ENCODE data around the gene SLC25A43. TPM values are rescaled to one million over a fixed set of nuclear protein-coding genes. Genes with fewer than 3 reads are reported as not detected.

SLC25A43 gene
- total and polyA plus RNA-seq, 2 of the 4 experiments (the other 2 are of a cell fraction) = 12.3 to 12.5 TPM

DNA sequence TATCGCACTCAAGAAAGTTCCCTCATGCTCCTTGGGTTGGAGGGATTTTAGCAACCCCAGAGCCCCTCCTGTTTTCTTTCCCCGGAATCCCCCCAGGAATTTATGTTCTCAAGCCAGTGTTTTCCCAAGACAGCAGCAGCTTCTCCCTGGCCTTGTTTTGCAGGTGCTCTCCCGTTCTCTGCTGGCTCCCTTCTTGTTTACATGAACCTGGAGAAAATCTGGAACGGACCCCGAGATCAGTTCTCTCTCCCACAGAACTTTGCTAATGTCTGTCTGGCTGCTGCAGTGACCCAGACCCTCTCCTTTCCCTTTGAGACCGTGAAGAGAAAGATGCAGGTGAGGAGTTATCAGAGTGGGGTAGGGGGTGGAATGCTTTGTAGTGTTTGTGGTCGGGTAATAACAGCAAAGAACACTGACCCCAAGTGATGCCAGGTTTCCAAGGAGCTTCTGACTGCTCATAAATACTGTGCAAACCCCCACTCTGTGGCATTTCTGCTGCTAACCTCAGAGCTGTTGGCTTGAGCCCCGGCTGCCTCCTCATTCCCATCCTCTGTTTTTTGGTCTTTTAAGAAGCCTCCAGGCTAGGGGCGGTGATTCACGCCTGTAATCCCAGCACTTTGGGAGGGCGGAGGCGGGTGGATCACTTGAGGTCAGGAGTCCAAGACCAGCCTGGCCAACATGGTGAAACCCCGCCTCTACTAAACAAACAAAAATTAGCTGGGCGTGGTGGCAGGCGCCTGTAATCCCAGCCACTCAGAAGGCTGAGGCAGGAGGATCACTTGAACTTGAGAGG is 11.1 kb downstream of the SLC25A43 start:
- no peak overlapping the region for H3K14ac ChIP-seq (replicated peaks; ENCODE audit: low read depth, low read length)
- no peaks in the 10 kb centered on the region; the same call in 1 of the 2 replicates for H3K36me3 ChIP-seq (ENCODE audit: control insufficient read depth, insufficient read depth, low read length)
- DNase-seq (peak; percentile 69), ATAC-seq (ENCODE audit: low read depth) (peak; percentile 62)
- no peak overlapping the region for H3K23ac ChIP-seq (ENCODE audit: low read depth, low read length)
- H3K9me3 ChIP-seq (ENCODE audit: control insufficient read depth, insufficient read depth, low read length) = no peaks in the 10 kb centered on the region
- no peak overlapping the region for H2BK5ac ChIP-seq (ENCODE audit: low read depth, low read length, poor library complexity, severe bottlenecking)
- H4K8ac ChIP-seq (ENCODE audit: low read depth in 2 of 2, low read length in 2 of 2) = no peak overlapping the region
- dilution Hi-C loops (cut with HindIII; ENCODE audit: low sequenced_read_pairs, unreplicated experiment) = no loop called here
- H3K56ac ChIP-seq (ENCODE audit: extremely low read depth, insufficient read depth, low read length) = no peak overlapping the region
- no peak overlapping the region for H2BK120ac ChIP-seq (ENCODE audit: low read depth, low read length)
- TF ChIP-seq, protein P1, sequence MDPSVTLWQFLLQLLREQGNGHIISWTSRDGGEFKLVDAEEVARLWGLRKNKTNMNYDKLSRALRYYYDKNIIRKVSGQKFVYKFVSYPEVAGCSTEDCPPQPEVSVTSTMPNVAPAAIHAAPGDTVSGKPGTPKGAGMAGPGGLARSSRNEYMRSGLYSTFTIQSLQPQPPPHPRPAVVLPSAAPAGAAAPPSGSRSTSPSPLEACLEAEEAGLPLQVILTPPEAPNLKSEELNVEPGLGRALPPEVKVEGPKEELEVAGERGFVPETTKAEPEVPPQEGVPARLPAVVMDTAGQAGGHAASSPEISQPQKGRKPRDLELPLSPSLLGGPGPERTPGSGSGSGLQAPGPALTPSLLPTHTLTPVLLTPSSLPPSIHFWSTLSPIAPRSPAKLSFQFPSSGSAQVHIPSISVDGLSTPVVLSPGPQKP (IDR thresholded peaks at IDR 0.05; ENCODE audit: borderline replicate concordance, low read depth, low read length) = no peak
- TF ChIP-seq MAFK (IDR thresholded peaks at IDR 0.05; ENCODE audit: low read depth, low read length) = no peak
- TF ChIP-seq, protein P2, sequence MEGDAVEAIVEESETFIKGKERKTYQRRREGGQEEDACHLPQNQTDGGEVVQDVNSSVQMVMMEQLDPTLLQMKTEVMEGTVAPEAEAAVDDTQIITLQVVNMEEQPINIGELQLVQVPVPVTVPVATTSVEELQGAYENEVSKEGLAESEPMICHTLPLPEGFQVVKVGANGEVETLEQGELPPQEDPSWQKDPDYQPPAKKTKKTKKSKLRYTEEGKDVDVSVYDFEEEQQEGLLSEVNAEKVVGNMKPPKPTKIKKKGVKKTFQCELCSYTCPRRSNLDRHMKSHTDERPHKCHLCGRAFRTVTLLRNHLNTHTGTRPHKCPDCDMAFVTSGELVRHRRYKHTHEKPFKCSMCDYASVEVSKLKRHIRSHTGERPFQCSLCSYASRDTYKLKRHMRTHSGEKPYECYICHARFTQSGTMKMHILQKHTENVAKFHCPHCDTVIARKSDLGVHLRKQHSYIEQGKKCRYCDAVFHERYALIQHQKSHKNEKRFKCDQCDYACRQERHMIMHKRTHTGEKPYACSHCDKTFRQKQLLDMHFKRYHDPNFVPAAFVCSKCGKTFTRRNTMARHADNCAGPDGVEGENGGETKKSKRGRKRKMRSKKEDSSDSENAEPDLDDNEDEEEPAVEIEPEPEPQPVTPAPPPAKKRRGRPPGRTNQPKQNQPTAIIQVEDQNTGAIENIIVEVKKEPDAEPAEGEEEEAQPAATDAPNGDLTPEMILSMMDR (conservative IDR thresholded peaks at IDR 0.05; ENCODE audit: low read depth, low read length) = no peak
- TF ChIP-seq, protein P3, sequence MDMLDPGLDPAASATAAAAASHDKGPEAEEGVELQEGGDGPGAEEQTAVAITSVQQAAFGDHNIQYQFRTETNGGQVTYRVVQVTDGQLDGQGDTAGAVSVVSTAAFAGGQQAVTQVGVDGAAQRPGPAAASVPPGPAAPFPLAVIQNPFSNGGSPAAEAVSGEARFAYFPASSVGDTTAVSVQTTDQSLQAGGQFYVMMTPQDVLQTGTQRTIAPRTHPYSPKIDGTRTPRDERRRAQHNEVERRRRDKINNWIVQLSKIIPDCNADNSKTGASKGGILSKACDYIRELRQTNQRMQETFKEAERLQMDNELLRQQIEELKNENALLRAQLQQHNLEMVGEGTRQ (IDR thresholded peaks at IDR 0.05; ENCODE audit: low read depth, low read length) = no peak
- no peak for TF ChIP-seq MXI1 (IDR thresholded peaks at IDR 0.05; ENCODE audit: borderline replicate concordance, low read depth, low read length)
- no peak for TF ChIP-seq SMC3 (IDR thresholded peaks at IDR 0.05; ENCODE audit: low read depth, low read length)
- no peak for TF ChIP-seq FOS (IDR thresholded peaks at IDR 0.05; ENCODE audit: low read depth, low read length)
- TF ChIP-seq NFE2L2 (IDR thresholded peaks at IDR 0.05; ENCODE audit: low read depth, low read length) = no peak
- no peak for TF ChIP-seq CEBPB (IDR thresholded peaks at IDR 0.05; ENCODE audit: low read depth, low read length)
- no peak for TF ChIP-seq BHLHE40 (IDR thresholded peaks at IDR 0.05; ENCODE audit: low read depth, low read length)
- TF ChIP-seq MAZ (IDR thresholded peaks at IDR 0.05; ENCODE audit: borderline replicate concordance, low read depth, low read length) = no peak
- no peak for TF ChIP-seq RFX5 (IDR thresholded peaks at IDR 0.05; ENCODE audit: low read depth, low read length)
- no peak for TF ChIP-seq RCOR1 (IDR thresholded peaks at IDR 0.05; ENCODE audit: insufficient replicate concordance, low read length)
- peaks cover 0 to 6% of the 10 kb centered on the region in 2 experiments; a peak in 2 of 4 replicates for H3K79me1 ChIP-seq (ENCODE audit: low read depth in 1 of 2, low read length in 2 of 2)
- no peak overlapping the region for H2AK9ac ChIP-seq (replicated peaks; ENCODE audit: low read depth, low read length, poor library complexity)
- no peak overlapping the region for H2BK20ac ChIP-seq (ENCODE audit: low read depth, low read length)
- no peak overlapping the region for H2AFZ ChIP-seq (replicated peaks; ENCODE audit: low read length, poor library complexity)
- 0 out of 2 replicates have a peak, but pooled peaks cover 4% of the 10 kb centered on the region for H4K20me1 ChIP-seq (ENCODE audit: insufficient read depth, low read length)
- CTCF ChIA-PET = no interaction called here
- no peak overlapping the region for H3K4me2 ChIP-seq (ENCODE audit: low read depth, low read length)
- no peak overlapping the region for H4K91ac ChIP-seq (ENCODE audit: insufficient read depth, low read depth, low read length)
- no TSS peak for BruUV-seq (replicated peaks)
- H3K4me3 ChIP-seq (ENCODE audit: insufficient read depth, low read depth, low read length) = no peak overlapping the region
- H2BK15ac ChIP-seq (ENCODE audit: low read depth, low read length) = no peak overlapping the region
- no peak overlapping the region for H3K4ac ChIP-seq (ENCODE audit: low read depth, low read length)
- POLR2A ChIA-PET (ENCODE audit: unreplicated experiment) = interaction anchor here (0.6 kb wide), 1 partner anchor 190 kb away, joined by 3 read pairs; no protein-coding TSS in a partner anchor
- H3K27ac ChIP-seq (ENCODE audit: insufficient read depth, low read length) = no peak overlapping the region
- in situ Hi-C loops (cut with MboI; ENCODE audit: low sequenced_read_pairs) = no loop called here
- no peak overlapping the region for H4K5ac ChIP-seq (ENCODE audit: low read depth, low read length)
- H3K9ac ChIP-seq (ENCODE audit: low read depth, low read length) = no peak overlapping the region
- H2AK5ac ChIP-seq (ENCODE audit: low read depth, low read length) = no peak overlapping the region
- no peaks in the 10 kb centered on the region for H3K27me3 ChIP-seq (ENCODE audit: control insufficient read depth, insufficient read depth, low read length)
- WGBS, 2 experiments (ENCODE audit: extremely low coverage in 2 of 2, insufficient read length in 1 of 2) = 66% methylated on average over 3 of the region's 15 CpGs; no CpG with 5 or more reads in 1 of the 2 experiments
- no peaks in the 10 kb centered on the region for H3K4me1 ChIP-seq (ENCODE audit: control insufficient read depth, insufficient read depth, low read length)
- peaks cover 3% of the 10 kb centered on the region; the same call in 1 of the 2 replicates for H3K9me1 ChIP-seq (ENCODE audit: insufficient read depth, low read length)
- H3K18ac ChIP-seq (ENCODE audit: low read depth, low read length) = no peak overlapping the region
- intact Hi-C loops (cut with micrococcal nuclease) = no loop called here
